Right ventricle myocardium superior (tissue), 1 donor: ENCODE results near the gene HYDIN. TPM values are rescaled to one million over a fixed set of nuclear protein-coding genes. Genes with fewer than 3 reads are reported as not detected.
"Not testable (repeated sequence)": the region's sequence is repeated elsewhere in the genome, so short reads cannot be mapped to it uniquely, and the experiment has no call there.

Source experiments
- ATAC-seq: fragments of 200-7000 bp; cut with Tn5 transposase; one replicate; pipeline ENCODE4 v1.9.1; 2020; ENCODE audit warnings: mild to moderate bottlenecking; ENCODE audit not compliant: poor library complexity
- DNase-seq: peaks from one replicate; pipeline ENCODE4 v3.0.0-alpha.2; 2020
- intact Hi-C: fragments of 100-400 bp; cut with DNase I; formaldehyde crosslinking; loops from one replicate; pipeline ENCODE4 v1.11.2; 2022
- total RNA-seq: library from RNA; stranded (reverse); fragmentation: NEBNext Ultra II Directional; extraction: Animal tissue kit (Norgen Biotek cat#: 25700); gene quantifications from one replicate; pipeline ENCODE4 v1.2.1, GENCODE V29; 2021
- donor health status: DM: no; HTN: yes; CAD: no; lungs with severe emphysema.

The HYDIN gene
- total RNA-seq, 1 donor from 2014 or later = 0.89 TPM

DNA sequence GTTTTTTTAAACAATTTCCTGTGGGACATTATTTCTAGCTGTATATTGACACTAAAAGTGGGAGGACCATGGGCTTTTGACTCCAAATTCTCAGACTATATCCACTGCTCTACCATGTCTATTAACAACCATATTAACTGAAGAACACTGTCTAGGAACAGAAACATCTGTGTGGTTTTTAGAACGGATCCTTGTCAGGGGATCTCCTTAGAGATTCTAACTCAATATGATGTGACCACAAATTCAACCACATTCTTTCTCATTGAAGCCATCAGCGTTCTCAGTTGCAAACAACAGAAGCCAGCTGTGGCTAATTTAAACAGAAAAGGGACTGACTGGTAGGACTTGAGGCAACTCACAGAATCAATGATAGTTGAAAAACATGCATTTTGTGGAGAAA lies 73.2 kb downstream of the HYDIN start:
- DNase-seq, intact Hi-C loops, ATAC-seq: not testable (repeated sequence)

GRCh38 chr16:71153329-71153728 lies 77.2 kb downstream of the HYDIN start:
- DNase-seq, ATAC-seq, intact Hi-C loops: not testable (repeated sequence)

DNA sequence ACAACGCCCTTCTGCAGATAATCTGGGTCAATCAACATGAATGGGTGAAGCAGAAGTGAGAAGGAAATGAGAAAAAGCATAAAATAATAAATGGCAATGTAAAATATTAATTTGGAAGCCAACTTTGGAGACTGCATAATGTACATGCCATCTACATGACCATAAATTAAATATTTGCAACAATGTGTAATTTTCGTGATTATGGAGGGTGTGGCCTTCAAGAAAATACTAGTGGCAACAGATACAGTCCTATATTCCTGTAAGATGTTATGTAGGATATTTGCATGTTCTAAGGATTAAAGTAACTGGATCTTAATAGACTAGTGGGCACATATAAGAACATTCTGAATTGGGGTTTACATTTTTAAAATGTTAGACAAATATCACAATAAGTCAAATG lies 78.9 kb downstream of the HYDIN start:
- ATAC-seq, intact Hi-C loops: not testable (repeated sequence)

DNA sequence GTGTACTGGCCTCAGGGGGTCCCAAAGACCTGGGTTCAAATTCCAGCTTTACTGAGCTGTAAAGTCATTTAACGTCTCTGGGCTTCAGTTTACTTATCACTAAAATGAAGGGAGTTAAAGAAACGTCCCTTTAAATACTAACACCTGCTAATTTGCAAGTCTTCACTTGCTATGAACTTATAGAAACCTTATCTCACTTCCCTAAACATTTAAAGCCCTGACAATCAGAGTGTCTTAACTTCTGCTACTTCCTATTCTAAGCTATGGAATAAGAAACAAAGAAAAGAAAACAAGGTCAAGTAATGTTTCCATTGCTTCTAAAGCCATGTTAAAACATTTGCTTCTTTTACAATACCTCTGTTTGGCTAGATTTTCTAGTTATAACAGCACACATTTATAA lies 87.3 kb downstream of the HYDIN start:
- ATAC-seq, intact Hi-C loops, DNase-seq: not testable (repeated sequence)

More for the DNA sequence above, 78.9 kb downstream of the HYDIN start:
- DNase-seq = not testable (repeated sequence)

DNA sequence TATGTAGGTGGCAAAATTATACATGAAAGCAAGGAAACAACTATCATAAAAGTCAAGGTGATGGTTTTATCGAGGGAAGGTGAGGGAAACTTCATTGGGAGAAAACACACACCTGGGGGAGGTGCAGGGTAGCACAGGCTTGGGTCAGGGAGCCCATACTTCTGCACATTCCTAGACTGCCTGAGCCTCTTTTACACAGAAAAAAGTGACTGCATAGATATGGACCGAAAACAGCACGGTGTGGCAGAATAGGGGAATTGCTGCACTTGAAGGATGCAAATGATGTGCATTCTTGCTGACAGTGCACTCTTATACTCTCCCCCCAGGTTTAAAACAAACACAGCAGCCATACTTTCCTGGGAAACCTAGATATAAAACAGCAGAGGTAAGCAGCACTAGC lies 120.0 kb downstream of the HYDIN start:
- ATAC-seq, DNase-seq, intact Hi-C loops: not testable (repeated sequence)

DNA sequence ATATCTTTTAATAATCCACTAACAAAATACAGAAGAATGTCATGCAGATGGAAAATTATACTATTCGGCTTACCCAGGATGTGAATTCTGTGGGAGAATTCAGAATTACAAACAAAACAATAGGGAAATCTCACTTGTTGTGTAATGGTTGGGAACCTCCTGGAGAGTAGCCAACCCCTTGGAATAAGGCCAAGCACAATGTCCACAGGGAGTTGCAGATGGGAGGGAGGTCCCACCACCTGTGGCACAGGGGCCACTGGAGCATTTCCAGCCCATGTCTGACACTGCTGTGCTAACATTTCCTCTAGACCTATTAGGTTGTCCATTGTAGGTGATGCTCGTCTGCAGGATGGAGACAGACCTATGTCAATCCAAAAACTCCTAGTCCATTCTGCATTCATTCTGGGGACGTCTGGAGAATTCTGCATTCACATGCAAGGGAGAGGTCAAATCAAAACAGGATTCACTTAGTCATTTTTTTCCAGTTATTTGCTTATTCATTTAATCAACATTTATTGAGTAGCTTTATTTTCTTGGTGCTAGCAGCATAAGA lies 120.8 kb downstream of the HYDIN start:
- intact Hi-C loops, ATAC-seq, DNase-seq: not testable (repeated sequence)

- intact Hi-C loops, ATAC-seq, DNase-seq: not testable (repeated sequence)
Measured at GRCh38 chr16:71105881-71106280, 124.6 kb downstream of the HYDIN start.

- intact Hi-C loops, DNase-seq: not testable (repeated sequence)
Measured at GRCh38 chr16:71083573-71083972, 146.9 kb downstream of the HYDIN start.

GRCh38 chr16:71080777-71081176 lies 149.7 kb downstream of the HYDIN start:
- DNase-seq, ATAC-seq, intact Hi-C loops: not testable (repeated sequence)

More at GRCh38 chr16:71083573-71083972, 146.9 kb downstream of the HYDIN start:
- ATAC-seq = not testable (repeated sequence)

- intact Hi-C loops, ATAC-seq, DNase-seq: not testable (repeated sequence)
Measured at GRCh38 chr16:71080262-71080661, 150.3 kb downstream of the HYDIN start.

- peak; percentile 31 for ATAC-seq
- intact Hi-C loops, DNase-seq: not testable (repeated sequence)
Measured at GRCh38 chr16:71070651-71071050, 159.9 kb downstream of the HYDIN start.

DNA sequence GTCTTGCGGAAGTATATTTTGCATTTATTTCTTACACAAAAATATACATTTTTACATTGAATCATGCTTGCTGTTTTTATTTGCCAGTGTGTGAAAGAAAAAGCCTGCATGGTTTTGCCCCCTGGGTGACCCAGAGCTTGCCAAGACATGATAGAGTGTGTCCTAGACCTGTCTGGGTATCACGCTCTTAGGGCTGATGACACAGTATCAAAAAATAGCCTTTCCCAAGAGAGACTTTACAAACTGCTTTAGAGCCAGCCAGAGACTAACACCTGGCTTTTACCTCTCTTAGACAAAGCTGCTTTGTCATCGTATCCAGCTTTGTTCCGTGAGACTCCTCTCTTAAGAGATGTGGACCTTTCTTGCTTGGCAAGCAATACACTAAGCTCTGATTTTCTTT lies 160.7 kb downstream of the HYDIN start:
- DNase-seq, intact Hi-C loops: not testable (repeated sequence)
- ATAC-seq = peak; percentile 89

- intact Hi-C loops, DNase-seq, ATAC-seq: not testable (repeated sequence)
Measured at GRCh38 chr16:71053897-71054609, 176.5 kb downstream of the HYDIN start.

DNA sequence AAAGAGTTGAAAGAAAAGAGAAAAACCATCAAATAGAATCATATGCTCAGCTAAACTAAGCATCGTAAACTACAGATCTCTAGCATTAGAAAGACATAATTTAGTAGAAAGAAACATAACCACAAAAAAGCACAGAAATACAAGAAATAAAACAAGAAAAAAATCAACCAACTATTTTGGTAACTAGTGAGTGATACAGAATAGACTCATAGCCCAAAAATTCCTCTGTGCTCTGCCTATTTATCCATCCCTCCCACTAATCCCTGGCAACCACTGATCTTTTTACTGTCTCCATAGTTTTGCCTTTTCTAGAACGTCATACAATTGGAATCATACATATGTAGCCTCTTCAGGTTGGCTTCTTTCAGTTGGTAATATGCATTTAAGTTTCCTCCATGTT lies 180.2 kb downstream of the HYDIN start:
- intact Hi-C loops, DNase-seq, ATAC-seq: not testable (repeated sequence)

DNA sequence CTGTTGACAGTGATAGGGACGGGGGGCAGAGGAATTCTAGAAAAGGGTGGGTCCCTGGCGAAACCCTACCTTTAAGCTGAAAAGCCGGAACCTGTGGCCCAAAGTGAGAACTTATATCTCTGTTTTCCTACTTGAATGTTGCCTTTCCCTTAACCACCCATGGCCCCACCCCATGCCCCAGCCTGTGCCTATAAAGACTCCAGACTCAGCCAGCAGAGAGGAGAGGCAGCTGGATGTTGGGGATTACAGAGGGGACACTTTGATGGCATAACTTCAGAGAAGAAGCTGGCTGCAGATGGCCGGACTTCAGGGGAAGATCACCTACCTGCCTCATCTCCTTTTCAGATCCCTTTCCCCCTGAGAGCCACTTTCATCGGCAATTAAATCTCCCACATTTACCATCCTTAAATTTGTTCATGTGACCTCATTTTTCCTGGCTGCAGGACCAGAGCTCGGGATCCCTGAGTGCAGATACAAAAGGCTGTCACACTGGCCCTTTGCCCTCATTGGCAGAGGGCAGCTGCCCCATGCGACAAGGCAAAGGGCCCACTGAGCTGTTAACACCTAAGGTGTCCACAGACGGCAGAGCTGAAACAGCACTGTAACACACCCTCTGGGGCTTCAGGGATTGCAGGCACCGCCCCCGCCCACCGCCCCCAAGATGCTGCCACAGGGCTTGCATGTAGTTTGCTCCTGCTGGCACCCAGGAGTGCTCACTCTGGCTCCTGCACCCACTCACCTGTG lies 191.0 kb downstream of the HYDIN start:
- intact Hi-C loops, DNase-seq: not testable (repeated sequence)
- ATAC-seq = peak; percentile 77

DNA sequence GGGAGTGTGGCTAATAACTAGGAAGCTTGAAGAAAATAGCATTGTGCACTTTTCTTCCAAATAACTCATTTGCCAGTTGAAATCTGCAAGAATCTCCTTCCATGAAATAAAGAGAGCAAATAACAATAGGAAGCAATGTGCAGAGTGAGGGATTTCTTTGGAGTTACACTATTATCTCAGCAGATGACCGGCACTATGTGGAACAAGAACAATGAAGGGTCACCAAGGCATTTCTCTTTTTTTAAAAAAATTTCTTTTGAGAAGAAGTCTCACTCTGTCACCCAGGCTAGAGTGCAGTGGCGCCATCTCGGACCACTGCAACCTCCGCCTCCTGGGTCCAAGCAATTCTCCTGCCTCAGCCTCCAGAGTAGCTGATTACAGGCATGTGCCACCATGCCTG lies 192.1 kb downstream of the HYDIN start:
- intact Hi-C loops, DNase-seq, ATAC-seq: not testable (repeated sequence)

DNA sequence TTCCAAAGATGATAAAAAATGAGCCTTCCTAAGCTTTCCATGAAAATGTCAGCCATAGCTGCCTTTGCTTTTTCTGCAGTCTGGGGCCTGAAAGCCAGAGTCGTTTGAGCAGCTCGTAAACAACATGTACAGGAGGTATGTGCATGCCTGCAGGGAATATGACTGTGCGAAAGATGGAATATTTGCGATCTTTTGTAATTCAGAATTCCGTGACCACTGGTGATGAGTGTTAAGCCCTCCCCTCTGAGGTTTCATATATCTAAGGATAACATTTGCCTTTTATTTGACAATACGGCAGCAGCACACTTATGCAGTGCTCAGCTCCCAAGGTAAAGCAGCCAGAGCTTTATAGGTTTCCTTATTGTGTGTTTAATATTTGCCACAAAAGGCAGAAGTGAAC lies 192.5 kb downstream of the HYDIN start:
- intact Hi-C loops, DNase-seq, ATAC-seq: not testable (repeated sequence)

DNA sequence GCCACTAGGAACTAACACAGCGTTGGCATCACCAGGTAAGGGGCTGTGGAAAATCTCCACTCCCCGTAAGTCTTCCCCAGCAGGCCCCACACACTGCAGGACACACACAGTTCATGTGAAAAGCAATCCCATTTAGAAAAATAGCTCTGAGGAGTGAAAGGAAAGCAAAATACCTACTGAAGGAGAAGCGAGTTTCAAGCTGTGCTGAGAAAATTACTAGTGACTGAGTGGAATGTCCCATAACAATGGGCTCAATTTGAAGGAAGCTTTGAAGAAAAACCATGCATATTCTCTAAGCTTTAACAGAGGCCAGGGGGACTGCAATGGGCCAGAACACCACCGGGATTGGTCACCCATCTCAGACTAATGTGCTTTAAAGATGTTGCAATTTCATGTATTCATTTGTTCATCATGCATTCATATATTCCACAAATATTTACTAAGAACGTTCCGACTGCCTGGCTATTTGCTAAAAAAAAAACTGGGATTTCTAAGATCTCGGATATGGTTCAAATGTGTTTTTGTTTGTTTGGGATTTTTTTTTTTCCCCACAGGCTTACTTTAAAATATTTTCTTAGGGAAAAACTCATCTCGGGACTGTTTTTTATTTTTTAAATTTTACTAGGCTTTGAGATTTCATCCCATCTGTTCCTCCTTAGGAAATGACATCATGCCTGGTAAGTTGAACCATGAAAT lies 202.3 kb downstream of the HYDIN start:
- DNase-seq, ATAC-seq, intact Hi-C loops: not testable (repeated sequence)
